HUES48 (cell line): ENCODE data around the gene AUTS2.
"Not testable (repeated sequence)": the region's sequence is repeated elsewhere in the genome, so short reads cannot be mapped to it uniquely, and the experiment has no call there.

Experiments used
- H3K27ac ChIP-seq: one replicate; pipeline ENCODE4 v1.7.0; 2013; ENCODE audit warnings: low read depth, low read length, inconsistent platforms
- H3K27me3 ChIP-seq: 2 replicates; pipeline ENCODE4 v1.6.1; 2013; ENCODE audit warnings: mild to moderate bottlenecking, low read length; ENCODE audit not compliant: control insufficient read depth, insufficient read depth
- H3K36me3 ChIP-seq: 2 replicates; pipeline ENCODE4 v1.6.1; 2013; ENCODE audit warnings: low read length; ENCODE audit not compliant: control insufficient read depth, insufficient read depth
- H3K4me1 ChIP-seq: 2 replicates; pipeline ENCODE4 v1.6.1; 2013; ENCODE audit warnings: mild to moderate bottlenecking, low read length; ENCODE audit not compliant: control insufficient read depth, insufficient read depth
- H3K4me3 ChIP-seq: 2 replicates; pipeline ENCODE4 v1.5.1; 2013; ENCODE audit warnings: mild to moderate bottlenecking, low read depth, low read length
- H3K9ac ChIP-seq: 2 replicates; pipeline ENCODE4 v1.6.1; 2013; ENCODE audit warnings: mild to moderate bottlenecking, low read depth, low read length, moderate library complexity
- H3K9me3 ChIP-seq: 2 replicates; pipeline ENCODE4 v1.6.1; 2013; ENCODE audit warnings: low read length; ENCODE audit not compliant: control insufficient read depth, insufficient read depth

Gene AUTS2

DNA sequence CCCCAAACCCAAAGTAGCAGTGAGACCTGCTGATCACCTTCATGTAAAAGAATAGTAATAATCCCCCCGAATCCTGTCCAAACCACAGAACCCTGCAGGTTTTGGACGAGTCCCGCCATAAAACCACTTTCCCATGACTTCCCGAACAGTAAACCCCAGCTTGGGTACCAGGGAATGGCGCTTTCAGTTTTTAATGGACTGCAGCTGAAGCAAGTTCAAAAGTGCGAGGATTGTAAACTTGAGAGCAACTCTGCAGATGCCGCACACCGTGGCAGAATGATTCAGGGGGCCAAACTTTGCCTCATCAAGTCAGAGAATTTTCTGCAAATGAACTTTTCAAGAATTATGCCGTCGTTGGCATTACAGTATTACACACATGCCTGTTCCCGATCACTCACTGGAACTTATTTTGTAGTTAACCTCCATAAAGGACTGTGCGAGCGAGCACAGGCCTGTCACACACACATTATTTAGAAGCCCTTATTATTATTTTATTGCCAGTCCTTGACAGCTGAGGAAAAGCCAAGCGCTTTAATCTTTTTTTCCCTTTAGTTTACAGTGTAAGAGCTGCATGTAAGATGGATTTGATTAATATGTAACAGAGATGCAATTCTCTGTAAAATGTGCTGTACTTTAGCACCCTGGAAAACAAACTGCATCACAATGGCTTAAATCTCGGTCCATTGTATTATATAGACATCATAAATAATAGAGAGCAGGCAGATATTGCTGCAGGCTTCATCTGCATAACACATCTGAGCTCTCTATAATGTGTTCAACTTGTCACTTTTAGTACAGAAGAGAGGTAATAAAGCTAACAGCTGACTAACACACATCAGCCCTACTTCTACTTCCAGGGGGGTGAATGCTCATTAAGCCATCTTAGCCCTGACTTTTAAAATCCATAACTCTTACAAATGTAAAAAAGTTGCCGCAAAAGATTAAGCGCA lies 1040.2 kb downstream of the AUTS2 start:
- Histone ChIP-seq H3K9ac (no peak overlapping the region), H3K4me1 (peaks cover 24% of the 10 kb centered on the region), H3K36me3 (no peaks in the 10 kb centered on the region), H3K9me3 (no peaks in the 10 kb centered on the region), H3K27ac (no peak overlapping the region), H3K4me3 (no peak overlapping the region), H3K27me3 (peaks cover 3% of the 10 kb centered on the region)

DNA sequence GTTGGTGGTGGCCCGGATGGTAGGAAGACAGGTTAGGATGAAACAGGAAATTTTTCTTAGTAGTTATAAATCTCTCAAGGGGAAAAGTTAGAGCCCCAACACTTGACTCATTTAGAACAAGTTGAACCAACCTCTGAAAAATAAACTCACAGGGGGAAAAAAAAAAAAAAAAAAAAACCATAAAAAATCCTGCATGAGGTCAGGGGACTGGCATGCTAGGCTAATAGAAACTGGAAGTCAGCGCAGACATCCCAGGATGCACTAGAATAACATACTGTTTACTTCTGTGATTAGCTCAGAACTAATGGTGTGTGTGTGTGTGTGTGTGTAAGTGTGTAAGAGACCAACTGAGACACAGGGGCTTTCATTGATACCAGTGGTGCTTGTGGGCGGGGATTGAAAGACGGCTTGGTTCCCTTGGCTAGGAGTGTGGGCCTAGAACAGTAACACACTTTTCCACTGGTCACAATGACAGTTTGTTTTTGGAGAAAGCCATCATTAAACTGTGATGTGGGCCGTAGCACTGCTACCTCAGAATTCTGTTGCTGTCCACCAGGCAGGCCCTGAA lies 1042.1 kb downstream of the AUTS2 start:
- Histone ChIP-seq H3K4me3 (no peak overlapping the region), H3K9me3 (no peaks in the 10 kb centered on the region), H3K9ac (no peak overlapping the region), H3K27ac (no peak overlapping the region), H3K4me1 (peaks cover 27% of the 10 kb centered on the region), H3K36me3 (no peaks in the 10 kb centered on the region), H3K27me3 (peaks cover 3% of the 10 kb centered on the region; the same call in 1 of the 2 replicates)

DNA sequence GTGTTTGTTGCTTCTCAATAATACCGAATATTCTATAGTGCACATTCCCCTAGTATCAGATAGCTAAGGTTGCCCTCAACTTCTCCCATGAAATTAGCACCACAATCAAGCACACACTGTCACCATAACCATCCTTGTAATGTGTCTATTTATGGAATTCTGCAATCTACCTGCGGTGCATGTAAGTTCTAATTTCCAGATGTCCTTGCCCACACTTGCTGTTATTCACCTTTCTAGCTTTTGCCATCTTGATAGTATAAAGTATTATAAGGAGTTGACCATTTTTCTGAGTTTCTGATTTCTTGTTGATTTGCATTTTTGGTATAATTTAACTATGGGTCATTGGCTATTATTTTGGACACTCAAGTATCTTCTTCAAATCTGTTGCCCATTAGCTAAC lies 1043.6 kb downstream of the AUTS2 start:
- Histone ChIP-seq H3K27me3 (no peaks in the 10 kb centered on the region), H3K36me3 (no peaks in the 10 kb centered on the region), H3K4me1 (peaks cover 25% of the 10 kb centered on the region), H3K4me3 (no peak overlapping the region), H3K9me3 (no peaks in the 10 kb centered on the region), H3K27ac (no peak overlapping the region), H3K9ac (no peak overlapping the region)

DNA sequence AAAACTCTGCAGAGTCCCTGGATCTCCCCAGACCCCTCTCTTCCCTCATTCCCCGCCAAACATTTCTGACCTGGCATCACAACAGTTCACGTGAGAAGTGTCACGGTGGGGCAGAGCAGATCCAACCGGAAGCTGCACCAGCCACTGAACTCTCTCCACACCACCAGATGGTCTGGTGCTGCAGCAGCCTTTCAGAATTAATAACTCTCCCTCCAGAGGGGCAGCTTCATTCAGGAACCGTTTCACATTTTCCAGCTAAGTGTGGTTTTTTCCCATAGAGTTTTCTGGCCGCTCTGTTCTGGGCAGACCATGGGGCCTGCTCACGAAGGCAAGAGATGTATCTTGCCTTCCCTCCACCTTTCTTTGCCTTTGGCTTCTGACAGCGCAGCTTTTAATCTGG lies 1047.0 kb downstream of the AUTS2 start:
- Histone ChIP-seq H3K27ac (no peak overlapping the region), H3K4me3 (no peak overlapping the region), H3K9me3 (no peaks in the 10 kb centered on the region), H3K27me3 (no peaks in the 10 kb centered on the region), H3K36me3 (no peaks in the 10 kb centered on the region), H3K9ac (no peak overlapping the region), H3K4me1 (0 out of 2 replicates have a peak, but pooled peaks cover 3% of the 10 kb centered on the region)

DNA sequence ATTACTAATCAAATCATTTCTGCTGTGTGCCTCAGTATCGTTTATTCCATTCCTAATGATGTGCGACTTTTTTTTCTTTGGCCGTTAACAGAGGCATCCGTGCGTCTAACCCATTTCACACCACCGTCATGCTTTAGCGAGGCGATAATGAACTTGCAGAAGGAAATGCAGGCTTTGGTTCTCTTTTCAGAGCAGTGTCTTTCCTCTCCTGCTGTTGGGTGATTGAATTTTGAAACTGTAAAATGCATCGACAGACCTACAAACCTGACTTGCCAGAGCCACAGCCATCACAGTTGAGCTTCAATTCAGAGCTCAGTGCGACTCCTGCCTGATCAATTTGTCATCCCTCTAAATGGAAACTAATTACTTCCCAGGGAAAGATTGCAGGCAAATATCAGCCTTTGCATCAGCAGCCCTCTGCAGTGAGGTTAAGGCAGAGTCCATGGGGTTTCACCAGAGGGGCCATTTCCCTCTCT lies 1047.6 kb downstream of the AUTS2 start:
- Histone ChIP-seq H3K4me3 (no peak overlapping the region), H3K9ac (no peak overlapping the region), H3K27ac (no peak overlapping the region), H3K9me3 (no peaks in the 10 kb centered on the region), H3K27me3 (no peaks in the 10 kb centered on the region), H3K36me3 (no peaks in the 10 kb centered on the region), H3K4me1 (0 out of 2 replicates have a peak, but pooled peaks cover 3% of the 10 kb centered on the region)

DNA sequence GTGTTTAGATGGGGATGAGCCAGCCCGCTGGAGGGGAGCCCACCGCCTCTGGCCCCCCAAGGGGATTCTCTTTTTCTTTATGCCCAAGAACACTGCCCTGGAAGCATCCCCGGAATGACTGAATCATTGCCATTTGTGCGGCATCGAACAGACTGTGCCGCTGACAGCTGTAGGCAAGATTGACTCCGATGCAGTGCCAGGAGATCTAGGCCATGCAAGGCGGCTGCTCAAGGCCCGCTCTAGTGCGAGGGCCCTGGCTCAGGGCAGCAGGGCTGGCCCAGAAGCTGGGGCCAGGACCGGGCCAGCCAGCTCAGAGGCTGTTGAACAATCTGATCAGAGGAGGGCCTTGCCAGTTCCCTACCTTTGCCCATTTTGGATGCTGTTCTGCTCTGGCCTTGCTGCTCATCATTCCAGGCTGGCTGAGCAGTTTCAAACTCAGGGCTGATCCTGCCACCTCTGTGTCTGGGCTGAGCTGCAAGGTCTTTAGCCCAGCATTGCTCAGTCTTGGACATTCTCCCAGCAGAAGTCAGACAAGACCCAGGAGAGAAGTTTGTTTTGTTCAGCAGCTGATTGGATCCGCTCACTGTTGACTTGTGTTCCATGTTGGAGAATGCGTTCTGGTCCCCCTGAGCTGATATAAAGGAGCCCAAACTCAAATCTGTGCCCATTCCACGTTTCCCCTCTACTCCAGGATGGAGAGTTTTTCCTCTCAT lies 1048.4 kb downstream of the AUTS2 start:
- H3K9me3 ChIP-seq: no peaks in the 10 kb centered on the region
- H3K27ac ChIP-seq: no peak overlapping the region
- 0 out of 2 replicates have a peak, but pooled peaks cover 3% of the 10 kb centered on the region for H3K4me1 ChIP-seq
- no peak overlapping the region for H3K9ac ChIP-seq
- H3K36me3 ChIP-seq: no peaks in the 10 kb centered on the region
- no peaks in the 10 kb centered on the region for H3K27me3 ChIP-seq
- no peak overlapping the region for H3K4me3 ChIP-seq

DNA sequence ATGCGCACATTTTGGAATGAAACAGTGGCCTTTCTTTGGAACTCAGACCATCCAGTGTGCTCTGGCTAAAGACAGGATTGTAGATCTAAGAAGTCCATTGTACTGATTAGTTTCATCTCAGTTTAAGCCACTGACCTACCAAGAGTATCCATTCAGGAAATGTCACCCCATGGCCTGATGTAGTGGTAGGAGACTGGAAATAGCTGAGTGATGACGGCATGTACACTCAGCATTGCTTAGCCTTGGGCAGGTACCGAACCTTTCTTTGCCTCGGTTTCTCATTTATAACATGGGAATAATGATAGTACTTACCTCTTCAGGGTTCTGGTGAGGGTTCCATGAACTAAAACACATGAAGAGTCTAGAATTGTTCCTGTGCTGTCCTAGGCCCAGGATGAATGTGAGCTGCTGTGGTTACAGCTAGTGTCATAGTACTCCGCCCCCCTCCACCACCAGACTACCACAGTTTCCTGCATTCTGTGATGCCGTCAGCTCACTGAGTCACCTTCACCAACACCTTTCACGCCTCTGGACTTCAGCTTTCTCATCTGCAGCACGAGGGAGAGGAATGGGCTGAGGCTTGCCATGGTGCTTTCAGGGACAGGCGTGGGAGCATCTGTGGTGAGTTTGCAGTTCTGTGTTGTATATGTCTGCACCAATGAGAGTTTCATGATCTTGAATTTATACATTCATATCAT lies 1049.7 kb downstream of the AUTS2 start:
- Histone ChIP-seq H3K4me1 (0 out of 2 replicates have a peak, but pooled peaks cover 3% of the 10 kb centered on the region), H3K36me3 (no peaks in the 10 kb centered on the region), H3K9ac (no peak overlapping the region)

DNA sequence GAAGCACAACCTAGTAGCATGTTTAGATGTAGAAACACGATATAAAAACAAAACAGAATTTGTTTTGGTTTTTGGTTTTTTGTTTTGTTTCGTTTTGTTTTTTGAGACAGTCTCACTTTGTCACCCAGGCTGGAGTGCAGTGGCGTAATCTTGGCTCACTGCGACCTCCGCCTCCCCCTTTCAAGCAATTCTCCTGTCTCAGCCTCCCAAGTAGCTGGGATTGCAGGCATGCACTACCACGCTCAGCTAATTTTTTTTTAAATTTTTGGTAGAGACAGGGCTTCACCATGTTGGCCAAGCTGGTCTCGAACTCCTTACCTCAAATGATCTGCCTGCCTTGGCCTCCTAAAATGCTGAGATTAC lies 1050.2 kb downstream of the AUTS2 start:
- not testable (repeated sequence) for H3K4me1 ChIP-seq, H3K9me3 ChIP-seq, H3K36me3 ChIP-seq, H3K27ac ChIP-seq, H3K9ac ChIP-seq, H3K4me3 ChIP-seq, H3K27me3 ChIP-seq

More for the DNA sequence above, 1049.7 kb downstream of the AUTS2 start:
- Histone ChIP-seq H3K9me3 (no peaks in the 10 kb centered on the region), H3K27me3 (no peaks in the 10 kb centered on the region), H3K4me3 (no peak overlapping the region), H3K27ac (no peak overlapping the region)

DNA sequence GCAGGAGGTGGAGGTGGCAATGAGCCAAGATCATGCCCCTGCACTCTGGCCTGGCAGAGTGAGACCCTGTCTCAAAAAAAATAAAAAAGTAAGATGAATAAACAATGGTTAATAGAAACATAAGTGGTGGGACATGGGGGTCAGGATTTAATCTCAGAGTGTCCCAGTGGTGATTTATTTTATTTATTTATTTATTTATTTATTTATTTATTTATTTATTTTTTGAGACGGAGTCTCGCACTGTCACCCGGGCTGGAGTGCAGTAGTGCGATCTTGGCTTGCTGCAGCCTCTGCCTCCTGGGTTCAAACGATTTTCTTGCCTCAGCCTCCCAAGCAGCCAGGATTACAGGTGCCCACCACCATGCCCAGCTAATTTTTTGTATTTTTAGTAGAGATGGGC lies 1051.0 kb downstream of the AUTS2 start:
- H3K27ac ChIP-seq: no peak overlapping the region
- H3K9ac ChIP-seq: no peak overlapping the region
- H3K4me3 ChIP-seq: no peak overlapping the region
- 0 out of 2 replicates have a peak, but pooled peaks cover 3% of the 10 kb centered on the region for H3K4me1 ChIP-seq
- no peaks in the 10 kb centered on the region for H3K36me3 ChIP-seq
- no peaks in the 10 kb centered on the region for H3K27me3 ChIP-seq
- no peaks in the 10 kb centered on the region for H3K9me3 ChIP-seq

DNA sequence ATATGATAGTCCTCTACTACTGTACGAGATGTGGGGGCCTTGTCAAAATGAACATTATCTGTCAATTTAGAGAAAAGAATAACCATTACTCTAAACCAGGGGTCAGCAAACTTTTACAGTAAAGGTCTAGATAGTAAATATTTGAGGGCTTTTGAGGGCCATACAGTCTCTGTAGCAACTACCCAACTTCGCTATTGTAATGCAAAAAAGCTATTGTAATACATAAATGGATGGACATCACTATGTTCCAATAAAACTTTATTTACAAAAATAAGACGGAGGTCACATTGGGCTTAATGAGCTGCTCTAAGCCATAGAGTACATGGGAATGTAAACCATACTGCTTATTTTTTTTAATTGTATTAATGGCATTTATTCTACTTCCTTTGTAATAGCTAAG lies 1055.9 kb downstream of the AUTS2 start:
- no peak overlapping the region for H3K4me3 ChIP-seq
- 0 out of 2 replicates have a peak, but pooled peaks cover 3% of the 10 kb centered on the region for H3K4me1 ChIP-seq
- H3K27me3 ChIP-seq: no peaks in the 10 kb centered on the region
- H3K27ac ChIP-seq: no peak overlapping the region
- no peaks in the 10 kb centered on the region for H3K9me3 ChIP-seq
- no peaks in the 10 kb centered on the region for H3K36me3 ChIP-seq
- no peak overlapping the region for H3K9ac ChIP-seq
